SH-SY5Y (cell line): ENCODE data around the gene PPEF2.

Experiments used
- GATA2 ChIP-seq: IDR thresholded peaks from 2 replicates; pipeline ENCODE4 v1.6.1; 2011; ENCODE audit warnings: mild to moderate bottlenecking, low read depth, low read length
- GATA3 ChIP-seq: IDR thresholded peaks from 2 replicates; pipeline ENCODE4 v1.6.1; 2011; ENCODE audit warnings: low read depth, mild to moderate bottlenecking, low read length, moderate library complexity

GRCh38 chr4:75849461-75849860 is 52.8 kb downstream of the PPEF2 start:
- no peak for TF ChIP-seq GATA2
- TF ChIP-seq GATA3, result no peak
